ACC112 (cell line): ENCODE measurements around the gene IRF2.

Experiments used
- H2AFZ ChIP-seq: fragments of 200-600 bp; sonication (generic); one replicate; pipeline ENCODE4 v1.6.0; 2017; ENCODE audit warnings: antibody characterized with exemption, low read length; ENCODE audit not compliant: unreplicated experiment
- H3K27ac ChIP-seq: fragments of 200-600 bp; sonication (generic); 2 replicates; pipeline ENCODE4 v1.5.1; 2014; ENCODE audit warnings: low read depth, mild to moderate bottlenecking, antibody characterized with exemption, low read length, moderate library complexity
- H3K27me3 ChIP-seq: fragments of 200-600 bp; sonication (generic); 2 replicates; pipeline ENCODE4 v1.6.1; 2014; ENCODE audit warnings: mild to moderate bottlenecking, antibody characterized with exemption, low read length, moderate library complexity, mixed read lengths; ENCODE audit not compliant: insufficient read depth
- H3K36me3 ChIP-seq: fragments of 200-600 bp; sonication (generic); 2 replicates; pipeline ENCODE4 v1.6.1; 2016; ENCODE audit warnings: mild to moderate bottlenecking, antibody characterized with exemption, low read length, moderate library complexity, mixed read lengths; ENCODE audit not compliant: insufficient read depth
- H3K4me1 ChIP-seq: fragments of 200-600 bp; sonication (generic); one replicate; pipeline ENCODE4 v1.6.1; 2016; ENCODE audit warnings: low read length, mixed read lengths; ENCODE audit not compliant: insufficient read depth, unreplicated experiment, control insufficient read depth
- H3K4me3 ChIP-seq: fragments of 200-600 bp; sonication (generic); 2 replicates; pipeline ENCODE4 v1.5.1; 2014; ENCODE audit warnings: mild to moderate bottlenecking, low read depth, low read length
- H3K79me2 ChIP-seq: fragments of 200-600 bp; sonication (generic); one replicate; pipeline ENCODE4 v1.6.0; 2016; ENCODE audit warnings: low read length; ENCODE audit not compliant: control insufficient read depth, unreplicated experiment, insufficient read depth

The IRF2 gene

DNA sequence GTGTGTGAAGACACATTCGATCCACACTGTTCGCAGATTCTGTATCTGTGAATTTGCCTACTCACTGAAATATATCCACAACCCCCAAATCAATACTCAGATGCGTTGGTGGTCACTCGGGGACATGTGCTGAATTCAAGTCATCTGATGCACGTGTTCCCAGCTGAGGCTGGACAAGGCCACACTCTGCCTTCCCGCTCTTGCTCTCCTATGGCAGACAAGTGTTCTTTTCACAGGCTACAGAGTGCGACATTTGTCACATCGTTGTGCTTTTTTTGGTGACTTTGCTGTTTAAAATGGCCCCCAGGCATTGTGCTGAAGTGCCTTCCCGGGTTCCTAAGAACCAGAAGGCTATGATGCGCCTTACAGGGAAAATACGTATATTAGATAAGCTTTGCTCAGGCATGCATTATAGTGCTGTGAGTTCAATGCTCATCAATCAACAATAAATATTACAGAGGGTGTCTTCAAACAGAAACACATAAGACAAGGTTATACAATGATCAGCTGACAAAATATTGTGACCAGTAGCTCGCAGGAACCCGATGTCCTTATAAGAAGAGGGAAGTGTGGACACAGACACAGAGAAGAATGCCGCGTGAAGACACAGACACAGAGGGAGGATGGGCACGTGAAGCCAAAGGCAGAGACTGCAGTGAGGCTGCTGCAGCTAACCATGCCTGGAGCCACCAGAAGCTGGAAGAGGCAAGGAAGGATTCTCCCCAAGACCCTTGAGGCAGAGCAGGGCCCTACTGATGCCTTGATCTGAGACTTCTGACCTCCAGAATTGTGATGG lies 42.0 kb downstream of the IRF2 start:
- peaks cover 11% of the 10 kb centered on the region for H3K4me1 ChIP-seq
- no peaks in the 10 kb centered on the region for H3K27me3 ChIP-seq
- H3K27ac ChIP-seq, result no peak overlapping the region
- peaks cover 56% of the 10 kb centered on the region for H3K79me2 ChIP-seq
- no peaks in the 10 kb centered on the region for H3K36me3 ChIP-seq
- H2AFZ ChIP-seq, result no peak overlapping the region
- no peak overlapping the region for H3K4me3 ChIP-seq

DNA sequence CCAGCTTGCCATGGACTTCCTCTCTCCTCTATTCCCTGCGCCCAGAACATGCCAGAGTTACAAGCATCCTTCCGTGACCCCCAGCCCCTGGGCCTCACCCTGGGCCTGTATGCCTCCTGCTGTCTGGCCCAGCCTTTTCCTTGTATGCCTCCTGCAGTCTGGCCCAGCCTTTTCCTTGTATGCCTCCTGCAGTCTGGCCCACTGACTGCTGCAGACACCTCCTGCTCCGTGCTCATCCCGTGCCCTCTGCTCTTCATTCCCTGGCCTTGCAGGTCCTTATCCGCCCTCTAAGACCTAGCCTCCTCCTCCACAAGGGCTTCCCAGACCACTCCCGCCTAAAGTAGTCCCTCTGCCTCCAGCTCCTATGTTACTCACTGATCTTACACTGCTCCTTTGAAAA lies 44.2 kb downstream of the IRF2 start:
- Histone ChIP-seq H3K36me3 (peaks cover 10% of the 10 kb centered on the region; the same call in 1 of the 2 replicates), H3K27ac (no peak overlapping the region), H2AFZ (no peak overlapping the region), H3K79me2 (peaks cover 47% of the 10 kb centered on the region), H3K27me3 (no peaks in the 10 kb centered on the region), H3K4me3 (no peak overlapping the region), H3K4me1 (peaks cover 11% of the 10 kb centered on the region)

DNA sequence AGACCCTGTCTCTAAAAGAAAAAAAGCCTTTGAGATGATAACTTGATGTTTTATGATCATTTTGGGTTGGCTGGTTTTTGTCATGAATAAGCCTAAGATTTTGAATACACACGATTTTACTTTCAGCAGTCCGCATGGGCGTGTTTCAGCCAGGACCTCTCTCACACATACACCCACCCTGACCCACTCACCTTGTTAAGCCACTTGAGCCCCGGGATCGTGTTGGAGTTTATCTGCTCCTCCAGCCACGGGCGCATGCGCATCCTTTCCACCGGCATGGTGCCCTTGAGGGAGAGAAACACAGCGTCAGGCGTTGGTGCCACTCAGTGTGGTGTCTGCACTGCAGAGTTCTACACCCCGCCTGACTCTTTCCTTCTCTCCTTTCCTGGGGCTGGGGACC lies 45.6 kb downstream of the IRF2 start:
- no peaks in the 10 kb centered on the region for H3K27me3 ChIP-seq
- H3K4me1 ChIP-seq, result no peaks in the 10 kb centered on the region
- peaks cover 16% of the 10 kb centered on the region for H3K36me3 ChIP-seq
- H2AFZ ChIP-seq, result no peak overlapping the region
- no peak overlapping the region for H3K4me3 ChIP-seq
- peaks cover 34% of the 10 kb centered on the region for H3K79me2 ChIP-seq
- no peak overlapping the region for H3K27ac ChIP-seq

DNA sequence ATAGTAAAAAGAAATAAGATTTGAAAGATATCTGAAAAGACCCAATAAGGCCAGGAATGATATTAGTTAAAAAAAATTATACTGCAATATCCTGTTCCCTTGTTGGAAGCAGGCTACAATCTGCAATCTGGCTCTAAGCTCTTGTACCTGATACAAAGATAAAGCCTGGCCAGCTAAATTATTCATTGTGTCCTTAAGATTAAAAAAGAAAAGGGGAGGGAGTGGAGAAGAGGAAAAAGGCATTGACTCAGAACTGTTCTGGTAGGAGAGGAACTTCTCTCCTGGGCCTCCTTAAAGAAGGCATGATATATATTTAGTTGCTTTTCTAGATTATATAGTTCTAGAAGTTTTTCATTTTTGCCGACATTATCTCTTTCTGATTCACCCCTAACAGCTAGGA lies 46.7 kb downstream of the IRF2 start:
- Histone ChIP-seq H3K4me3 (no peak overlapping the region), H3K27me3 (no peaks in the 10 kb centered on the region), H3K79me2 (peaks cover 23% of the 10 kb centered on the region), H3K27ac (no peak overlapping the region), H3K4me1 (no peaks in the 10 kb centered on the region), H2AFZ (no peak overlapping the region), H3K36me3 (peaks cover 24% of the 10 kb centered on the region)

DNA sequence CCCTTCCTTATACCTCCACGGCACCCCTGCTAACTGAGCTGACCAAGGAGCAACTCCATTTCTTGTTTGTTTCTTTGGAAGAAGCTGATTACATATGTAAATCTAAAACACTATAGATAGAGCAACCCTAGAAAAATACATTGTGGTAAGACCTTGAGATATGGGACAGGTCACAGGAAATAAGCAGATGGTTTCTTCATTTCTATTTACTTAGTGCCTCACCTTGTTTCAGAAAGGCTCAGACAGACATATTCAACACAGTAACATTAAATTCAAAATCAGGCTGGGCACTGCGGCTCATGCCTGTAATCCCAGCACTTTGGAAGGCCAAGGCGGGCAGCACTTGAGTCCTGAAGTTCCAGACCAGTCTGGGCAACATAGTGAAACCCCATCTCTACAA lies 47.3 kb downstream of the IRF2 start:
- Histone ChIP-seq H3K27me3 (no peaks in the 10 kb centered on the region), H2AFZ (no peak overlapping the region), H3K4me1 (no peaks in the 10 kb centered on the region), H3K36me3 (peaks cover 29% of the 10 kb centered on the region), H3K27ac (no peak overlapping the region), H3K4me3 (no peak overlapping the region), H3K79me2 (peaks cover 17% of the 10 kb centered on the region)

DNA sequence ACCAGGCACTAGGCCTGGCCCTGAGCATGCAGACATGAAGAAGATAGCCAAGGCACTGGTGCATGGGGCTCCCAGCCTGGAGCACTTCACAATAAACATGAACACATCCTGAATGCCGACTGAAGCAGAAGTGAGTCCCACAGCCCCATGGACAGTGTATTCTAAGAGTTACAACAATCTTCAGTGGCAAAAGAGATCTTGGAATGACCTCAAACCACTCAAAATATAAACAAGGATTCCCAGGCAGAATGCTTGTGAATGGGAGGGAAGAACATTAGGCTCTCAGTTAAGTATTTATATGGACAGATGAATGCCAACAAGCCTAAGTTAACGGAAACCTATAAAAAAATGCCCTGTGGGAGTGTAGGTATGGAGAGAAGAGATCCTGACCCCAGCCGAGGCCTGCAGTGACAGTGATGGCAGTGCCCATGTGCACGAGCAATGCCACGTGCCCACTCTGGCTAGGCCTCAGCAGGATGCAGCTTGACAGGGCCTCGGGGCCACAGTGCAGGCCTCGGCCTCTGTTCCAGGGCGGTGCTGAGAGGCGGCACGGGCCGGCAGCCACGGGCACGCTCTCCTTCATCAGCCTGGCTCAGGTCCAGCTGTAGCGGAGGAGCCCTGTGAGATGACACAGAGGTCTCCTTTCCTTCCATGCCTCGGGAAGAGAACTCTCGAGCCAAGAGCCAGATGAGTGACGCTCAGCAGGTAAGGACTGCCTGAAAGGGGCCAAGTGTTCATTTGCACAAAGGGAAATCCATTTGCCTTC lies 49.2 kb downstream of the IRF2 start:
- Histone ChIP-seq H3K27me3 (no peaks in the 10 kb centered on the region), H3K79me2 (peaks cover 10% of the 10 kb centered on the region), H3K27ac (no peak overlapping the region), H3K36me3 (peaks cover 36% of the 10 kb centered on the region), H3K4me3 (no peak overlapping the region), H3K4me1 (no peaks in the 10 kb centered on the region), H2AFZ (no peak overlapping the region)

DNA sequence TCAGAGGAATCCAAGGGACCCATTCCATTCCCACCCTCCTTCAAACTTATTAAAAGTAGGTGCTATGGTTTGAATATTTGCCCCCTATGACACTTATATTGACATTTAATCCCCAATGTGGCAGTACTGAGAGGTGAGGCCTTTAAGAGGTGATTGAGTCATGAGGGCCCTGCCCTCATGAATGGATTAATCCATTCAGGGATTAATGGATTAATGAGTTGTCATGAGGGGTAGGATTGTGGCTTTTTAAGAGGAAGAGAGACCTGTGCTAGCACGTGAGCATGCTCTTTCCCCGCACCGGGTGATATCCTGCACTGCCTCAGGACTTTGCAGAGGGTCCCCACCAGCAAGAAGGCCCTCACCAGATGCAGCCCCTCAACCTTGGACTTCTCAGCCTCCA lies 50.1 kb downstream of the IRF2 start:
- no peak overlapping the region for H2AFZ ChIP-seq
- peaks cover 36% of the 10 kb centered on the region for H3K36me3 ChIP-seq
- H3K79me2 ChIP-seq, result peaks cover 5% of the 10 kb centered on the region
- H3K4me3 ChIP-seq, result no peak overlapping the region
- no peaks in the 10 kb centered on the region for H3K27me3 ChIP-seq
- no peaks in the 10 kb centered on the region for H3K4me1 ChIP-seq
- H3K27ac ChIP-seq, result no peak overlapping the region

DNA sequence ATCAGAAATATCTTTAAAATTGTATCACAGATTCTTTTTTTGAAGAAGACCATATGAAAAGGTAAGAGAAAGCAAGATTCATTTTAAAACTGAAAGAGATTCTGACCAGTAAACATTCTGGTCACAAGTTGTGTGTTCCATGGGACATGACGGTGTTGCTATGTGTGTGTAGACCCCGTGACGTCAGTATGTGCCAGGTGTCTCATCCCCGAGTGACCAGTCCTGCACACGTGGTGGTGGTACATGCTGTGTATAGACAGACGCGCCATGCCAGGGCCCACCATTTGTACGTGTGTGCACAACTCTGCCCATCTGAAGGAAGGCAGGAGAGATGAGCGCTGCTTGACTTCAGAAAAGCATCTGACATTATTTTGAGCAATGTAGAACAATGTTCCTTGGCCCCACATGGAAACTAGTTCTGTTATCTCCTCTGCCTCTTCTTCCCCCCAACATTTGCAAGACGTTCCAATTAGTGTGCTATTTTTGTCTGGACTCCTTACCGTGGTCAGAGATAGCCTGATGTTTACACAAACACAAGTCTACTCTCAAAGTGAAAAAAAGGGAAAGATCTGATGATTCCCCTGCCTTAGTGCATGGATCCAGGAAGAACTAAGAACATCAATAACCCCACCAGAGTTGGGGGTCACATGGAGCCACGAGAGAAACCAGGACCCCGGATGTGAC lies 51.2 kb downstream of the IRF2 start:
- Histone ChIP-seq H3K79me2 (peaks cover 5% of the 10 kb centered on the region), H3K27me3 (no peaks in the 10 kb centered on the region), H3K4me3 (no peak overlapping the region), H3K27ac (no peak overlapping the region), H2AFZ (no peak overlapping the region), H3K4me1 (peaks cover 8% of the 10 kb centered on the region), H3K36me3 (peaks cover 41% of the 10 kb centered on the region)

DNA sequence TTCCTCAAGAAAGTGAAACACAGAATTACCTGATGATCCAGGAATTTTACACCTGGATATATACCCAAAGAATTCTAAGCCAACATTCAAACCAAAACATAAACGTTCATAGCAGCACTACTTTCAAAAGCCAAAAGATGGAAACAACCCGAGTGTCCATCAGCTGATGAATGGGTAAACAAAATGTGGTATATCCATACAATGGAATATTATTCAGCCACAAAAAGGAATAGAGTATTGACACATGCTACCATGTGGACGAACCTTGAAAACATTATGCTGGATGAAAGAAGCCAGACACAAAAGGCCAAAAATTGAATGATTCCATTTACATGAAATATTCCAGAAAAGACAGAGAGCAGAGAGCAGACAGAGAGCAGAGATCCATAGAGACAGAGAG lies 52.0 kb downstream of the IRF2 start:
- no peaks in the 10 kb centered on the region for H3K27me3 ChIP-seq
- peaks cover 41% of the 10 kb centered on the region for H3K36me3 ChIP-seq
- H3K27ac ChIP-seq, result no peak overlapping the region
- no peak overlapping the region for H2AFZ ChIP-seq
- no peak overlapping the region for H3K4me3 ChIP-seq
- peaks cover 15% of the 10 kb centered on the region for H3K4me1 ChIP-seq
- H3K79me2 ChIP-seq, result peaks cover 5% of the 10 kb centered on the region

DNA sequence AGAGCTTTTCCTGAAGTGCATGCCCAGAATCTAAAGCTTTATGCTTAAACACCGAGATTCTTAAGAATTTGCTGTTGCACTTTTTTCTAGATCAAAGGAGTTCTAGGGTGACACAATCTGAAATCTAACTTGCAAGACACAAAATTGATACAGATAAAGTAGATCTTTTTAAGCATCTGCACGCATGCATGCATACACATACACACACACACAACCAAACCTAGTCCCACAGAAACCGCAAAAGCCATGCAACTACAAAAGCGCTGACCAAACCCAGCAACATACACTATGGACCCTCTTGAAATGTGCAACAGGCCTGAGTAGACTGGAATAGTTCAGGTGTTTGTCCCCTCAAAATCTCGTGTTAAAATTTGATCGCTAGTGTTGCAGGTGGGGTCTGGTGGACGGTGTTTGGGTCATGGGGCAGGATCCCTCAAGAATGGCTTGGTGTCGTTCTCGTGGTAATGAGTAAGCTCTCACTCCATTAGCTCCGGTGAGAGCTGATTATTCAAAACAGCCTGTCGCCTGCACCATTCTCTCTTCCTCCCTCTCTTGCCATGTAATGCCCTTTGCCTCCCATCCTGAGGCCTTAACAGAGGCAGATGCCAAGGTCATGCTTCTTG lies 52.7 kb downstream of the IRF2 start:
- Histone ChIP-seq H2AFZ (no peak overlapping the region), H3K4me3 (no peak overlapping the region), H3K27me3 (no peaks in the 10 kb centered on the region), H3K79me2 (peaks cover 5% of the 10 kb centered on the region), H3K4me1 (peaks cover 17% of the 10 kb centered on the region), H3K36me3 (peaks cover 41% of the 10 kb centered on the region), H3K27ac (no peak overlapping the region)
